Thoracic aorta (tissue), 2 donors: Measurements from ENCODE around the gene ST7. TPM values are rescaled to one million over a fixed set of nuclear protein-coding genes. Genes with fewer than 3 reads are reported as not detected.

Source experiments
- ATAC-seq: fragments of 150-250 bp; one replicate; pipeline ENCODE4 v1.8.0; 2017; ENCODE audit warnings: low read depth; ENCODE audit not compliant: insufficient number of reproducible peaks, low FRiP score
- DNase-seq: peaks from one replicate; pipeline ENCODE4 v3.0.0-alpha.2; 2020; ENCODE audit warnings: low spot score
- H3K27ac ChIP-seq, 2 donors: fragments of 200-600 bp; sonication (generic); 1 replicate in 1 of 2; 2 replicates in 1 of 2; pipeline ENCODE4 v1.5.1; 2016; ENCODE audit warnings: mild to moderate bottlenecking in 2 of 2, moderate library complexity in 2 of 2
- H3K27me3 ChIP-seq: fragments of 200-600 bp; sonication (generic); replicated peaks from 2 replicates; pipeline ENCODE4 v1.6.0; 2016; ENCODE audit warnings: mild to moderate bottlenecking; ENCODE audit not compliant: insufficient read depth
- H3K36me3 ChIP-seq: fragments of 200-600 bp; sonication (generic); one replicate; pipeline ENCODE4 v1.5.1; 2016
- H3K4me1 ChIP-seq, 2 donors: fragments of 200-600 bp; sonication (generic); 1 replicate in 1 of 2; 2 replicates in 1 of 2; pipeline versions ENCODE4 v1.5.1 to v1.6.0; 2016; ENCODE audit warnings: low read depth in 2 of 2, mild to moderate bottlenecking in 1 of 2; ENCODE audit not compliant: control insufficient read depth in 1 of 2
- H3K4me3 ChIP-seq: fragments of 200-600 bp; sonication (generic); 2 replicates; pipeline ENCODE4 v1.5.1; 2016; ENCODE audit warnings: mild to moderate bottlenecking
- H3K9me3 ChIP-seq: fragments of 200-600 bp; sonication (generic); 2 replicates; pipeline ENCODE4 v1.5.1; 2016
- total RNA-seq, 2 donors: library from RNA; depleted of rRNA; stranded (reverse); fragments of >200 nt; gene quantifications; one replicate each; pipeline versions ENCODE4 v1.1.0 to v1.2.3, GENCODE V29; 2016
- TF ChIP-seq, protein P1 (sequence below): fragments of 200-600 bp; sonication (generic); IDR thresholded peaks from one replicate; pipeline ENCODE4 v1.5.1; 2019; ENCODE audit warnings: antibody characterized with exemption

ST7 gene
- total RNA-seq, 2 donors from 2014 or later, result 29.8 to 56.2 TPM

DNA sequence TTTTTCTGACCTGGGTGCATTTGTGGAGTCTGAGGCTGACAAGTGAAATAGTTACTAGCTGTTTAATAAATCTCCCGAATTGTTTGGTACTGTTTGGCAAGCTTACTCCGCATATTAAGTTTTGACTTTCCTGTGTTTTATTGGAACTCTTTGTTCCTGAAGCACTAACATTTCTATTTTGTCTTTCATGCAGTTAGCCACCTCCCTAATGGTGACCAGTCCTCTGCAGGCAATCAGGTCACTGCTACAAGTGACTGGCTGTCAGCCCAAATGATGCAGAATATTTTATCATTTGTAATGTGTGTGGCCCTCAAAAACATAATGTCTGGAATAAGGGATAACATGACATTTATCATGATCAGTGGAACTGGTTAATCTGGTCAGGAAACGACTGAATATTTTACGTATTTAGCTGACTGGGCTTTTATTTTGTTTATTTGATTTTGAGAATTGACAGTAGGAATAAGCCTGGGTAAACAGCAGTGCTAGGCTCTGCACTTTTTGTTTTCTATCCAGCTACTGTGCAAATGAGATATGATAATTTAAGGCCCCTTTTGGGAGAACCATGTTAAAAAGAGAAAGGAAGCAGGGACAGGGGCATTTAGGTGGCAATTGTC is 82.9 kb downstream of the ST7 start:
- TF ChIP-seq, protein P1, sequence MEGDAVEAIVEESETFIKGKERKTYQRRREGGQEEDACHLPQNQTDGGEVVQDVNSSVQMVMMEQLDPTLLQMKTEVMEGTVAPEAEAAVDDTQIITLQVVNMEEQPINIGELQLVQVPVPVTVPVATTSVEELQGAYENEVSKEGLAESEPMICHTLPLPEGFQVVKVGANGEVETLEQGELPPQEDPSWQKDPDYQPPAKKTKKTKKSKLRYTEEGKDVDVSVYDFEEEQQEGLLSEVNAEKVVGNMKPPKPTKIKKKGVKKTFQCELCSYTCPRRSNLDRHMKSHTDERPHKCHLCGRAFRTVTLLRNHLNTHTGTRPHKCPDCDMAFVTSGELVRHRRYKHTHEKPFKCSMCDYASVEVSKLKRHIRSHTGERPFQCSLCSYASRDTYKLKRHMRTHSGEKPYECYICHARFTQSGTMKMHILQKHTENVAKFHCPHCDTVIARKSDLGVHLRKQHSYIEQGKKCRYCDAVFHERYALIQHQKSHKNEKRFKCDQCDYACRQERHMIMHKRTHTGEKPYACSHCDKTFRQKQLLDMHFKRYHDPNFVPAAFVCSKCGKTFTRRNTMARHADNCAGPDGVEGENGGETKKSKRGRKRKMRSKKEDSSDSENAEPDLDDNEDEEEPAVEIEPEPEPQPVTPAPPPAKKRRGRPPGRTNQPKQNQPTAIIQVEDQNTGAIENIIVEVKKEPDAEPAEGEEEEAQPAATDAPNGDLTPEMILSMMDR, result no peak
- H3K4me1 ChIP-seq, result peaks cover 30 to 32% of the 10 kb centered on the region in 2 donors
- H3K27me3 ChIP-seq, result no peaks in the 10 kb centered on the region
- ATAC-seq (no peak), DNase-seq (no peak)
- no peak overlapping the region for H3K4me3 ChIP-seq
- H3K27ac ChIP-seq, result peak overlapping the region; percentile 0 to 7
- no peaks in the 10 kb centered on the region for H3K36me3 ChIP-seq
- H3K9me3 ChIP-seq, result no peaks in the 10 kb centered on the region

DNA sequence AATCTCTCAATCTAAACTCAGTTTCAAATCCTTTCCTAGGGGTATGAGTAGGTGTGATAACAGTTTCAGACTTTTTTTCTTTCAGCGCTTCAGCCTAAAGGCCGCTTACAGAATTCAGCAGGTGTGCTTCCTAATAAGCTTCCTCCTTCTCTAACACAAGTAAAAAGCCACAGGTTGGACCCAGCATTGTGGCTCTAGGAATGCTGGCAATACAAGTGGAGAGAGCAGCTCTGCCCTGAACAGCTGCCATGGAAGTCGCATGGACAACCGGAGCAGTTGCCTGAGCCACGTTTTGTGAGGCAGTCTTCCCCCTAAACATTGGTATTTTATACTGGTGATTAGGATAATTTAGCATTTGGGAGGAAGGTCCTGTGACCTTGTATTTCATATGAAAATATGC is 83.5 kb downstream of the ST7 start:
- TF ChIP-seq, protein P1, result no peak
- ATAC-seq, result no peak
- no peak overlapping the region for H3K4me3 ChIP-seq
- DNase-seq, result no peak
- H3K36me3 ChIP-seq, result no peaks in the 10 kb centered on the region
- peaks cover 32 to 39% of the 10 kb centered on the region in 2 donors for H3K4me1 ChIP-seq
- peak overlapping the region; percentile 0 to 7 for H3K27ac ChIP-seq
- H3K27me3 ChIP-seq, result no peaks in the 10 kb centered on the region
- no peaks in the 10 kb centered on the region for H3K9me3 ChIP-seq

- no peak for ATAC-seq
- H3K4me1 ChIP-seq, result peaks cover 47 to 48% of the 10 kb centered on the region in 2 donors
Observed at GRCh38 chr7:117038408-117038807, 85.1 kb downstream of the ST7 start.

GRCh38 chr7:117041007-117041406 is 87.7 kb downstream of the ST7 start:
- Histone ChIP-seq H3K27me3 (no peaks in the 10 kb centered on the region), H3K4me1 (peaks cover 41 to 51% of the 10 kb centered on the region in 2 donors), H3K4me3 (no peak overlapping the region), H3K27ac (peak overlapping the region in 1 of 2 donors; percentile 10), H3K9me3 (no peaks in the 10 kb centered on the region), H3K36me3 (no peaks in the 10 kb centered on the region)
- no peak for ATAC-seq
- TF ChIP-seq, protein P1, result no peak
- no peak for DNase-seq

More at GRCh38 chr7:117038408-117038807, 85.1 kb downstream of the ST7 start:
- Histone ChIP-seq H3K27me3 (no peaks in the 10 kb centered on the region), H3K4me3 (no peak overlapping the region), H3K9me3 (no peaks in the 10 kb centered on the region), H3K27ac (peak overlapping the region in 1 of 2 donors; percentile 42), H3K36me3 (no peaks in the 10 kb centered on the region)
- no peak for DNase-seq
- TF ChIP-seq, protein P1, result no peak

DNA sequence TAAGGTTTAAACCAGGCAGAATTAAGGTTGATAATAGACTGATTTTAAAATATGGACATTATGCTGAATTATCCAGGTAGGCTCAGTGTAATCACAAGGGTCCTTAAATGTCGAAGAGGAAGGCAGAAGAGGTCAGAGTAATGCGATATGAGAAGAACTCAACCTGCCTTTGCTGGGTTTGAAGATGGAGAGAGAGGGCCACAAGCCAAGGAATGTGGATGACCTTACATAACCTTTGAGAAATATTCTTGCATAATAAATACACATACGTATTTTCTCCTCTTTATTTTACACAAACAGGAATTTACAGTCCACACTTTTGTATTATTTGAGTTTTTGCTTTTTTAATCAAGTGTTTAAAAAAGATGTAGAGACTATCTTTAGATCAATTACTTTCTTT is 88.5 kb downstream of the ST7 start:
- H3K36me3 ChIP-seq, result no peaks in the 10 kb centered on the region
- H3K27ac ChIP-seq, result peak overlapping the region in 1 of 2 donors; percentile 50
- H3K27me3 ChIP-seq, result no peaks in the 10 kb centered on the region
- ATAC-seq (no peak), DNase-seq (no peak)
- H3K4me3 ChIP-seq, result no peak overlapping the region
- peaks cover 40 to 51% of the 10 kb centered on the region in 2 donors for H3K4me1 ChIP-seq
- TF ChIP-seq, protein P1, result no peak
- H3K9me3 ChIP-seq, result no peaks in the 10 kb centered on the region
